ENCODE results near the gene SNX15.

- TF ChIP-seq CTCF (IDR thresholded peaks at IDR 0.05) (no peak), POLR2A (IDR thresholded peaks at IDR 0.05) (no peak), POLR2AphosphoS5 (IDR thresholded peaks at IDR 0.05; ENCODE audit: insufficient read depth in 1 of 2, low read depth in 1 of 2) (no peak)
Measured at GRCh38 chr11:64989416-64989815, 37.8 kb upstream of the SNX15 start.
